Neural progenitor cell (in vitro differentiated cells): ENCODE measurements around the gene VSIG8. TPM values are rescaled to one million over a fixed set of nuclear protein-coding genes. Genes with fewer than 3 reads are reported as not detected.
A peak's percentile ranks its signal among the peaks of the same experiment; 100 is the strongest.

Experiments
- DNase-seq: peaks from one replicate; pipeline ENCODE4 v3.0.0-alpha.2; 2016; ENCODE audit warnings: low spot score
- H2AFZ ChIP-seq: fragments of 200-600 bp; sonication (generic); replicated peaks from 2 replicates; pipeline ENCODE4 v1.6.1; 2016; ENCODE audit warnings: antibody characterized with exemption
- H3F3A ChIP-seq: fragments of 200-600 bp; sonication (generic); 2 replicates; pipeline ENCODE4 v1.6.1; 2016; ENCODE audit warnings: antibody characterized with exemption, low read depth
- H3K27ac ChIP-seq: fragments of 200-600 bp; sonication (generic); 2 replicates; pipeline ENCODE4 v1.5.1; 2016; ENCODE audit warnings: mild to moderate bottlenecking
- H3K27me3 ChIP-seq: fragments of 200-600 bp; sonication (generic); 2 replicates; pipeline ENCODE4 v1.6.1; 2016; ENCODE audit warnings: mild to moderate bottlenecking, moderate library complexity
- H3K36me3 ChIP-seq: fragments of 200-600 bp; sonication (generic); 2 replicates; pipeline ENCODE4 v1.5.1; 2016
- H3K4me1 ChIP-seq: fragments of 200-600 bp; sonication (generic); 2 replicates; pipeline ENCODE4 v1.6.1; 2016; ENCODE audit warnings: mixed run types
- H3K4me2 ChIP-seq: fragments of 200-600 bp; sonication (generic); 2 replicates; pipeline ENCODE4 v1.6.1; 2016
- H3K4me3 ChIP-seq: fragments of 200-600 bp; sonication (generic); 2 replicates; pipeline ENCODE4 v1.5.1; 2016
- H3K79me2 ChIP-seq: fragments of 200-600 bp; sonication (generic); 2 replicates; pipeline ENCODE4 v1.6.1; 2016; ENCODE audit warnings: low read depth
- H3K9ac ChIP-seq: fragments of 200-600 bp; sonication (generic); 2 replicates; pipeline ENCODE4 v1.6.1; 2016
- H3K9me3 ChIP-seq: fragments of 200-600 bp; sonication (generic); 2 replicates; pipeline ENCODE4 v1.5.1; 2016; ENCODE audit warnings: low read depth
- H4K20me1 ChIP-seq: fragments of 200-600 bp; sonication (generic); 2 replicates; pipeline ENCODE4 v1.6.1; 2016; ENCODE audit warnings: low read depth
- H3K27ac Mint-ChIP-seq: 3 replicates; pipeline ENCODE4 v1.8.0; 2021; ENCODE audit warnings: mixed read lengths
- H3K27me3 Mint-ChIP-seq: 2 replicates; pipeline ENCODE4 v1.8.0; 2022; ENCODE audit warnings: low read depth, mild to moderate bottlenecking, inconsistent platforms, moderate library complexity, mixed read lengths; ENCODE audit not compliant: insufficient read depth
- H3K36me3 Mint-ChIP-seq: 3 replicates; pipeline ENCODE4 v1.8.0; 2021; ENCODE audit warnings: mixed read lengths
- H3K4me1 Mint-ChIP-seq: 3 replicates; pipeline ENCODE4 v1.8.0; 2021; ENCODE audit warnings: mixed read lengths
- H3K4me3 Mint-ChIP-seq: 3 replicates; pipeline ENCODE4 v1.8.0; 2021; ENCODE audit warnings: mild to moderate bottlenecking, moderate library complexity, mixed read lengths
- H3K9me3 Mint-ChIP-seq: 3 replicates; pipeline ENCODE4 v1.8.0; 2020; ENCODE audit warnings: mixed read lengths
- CTCF ChIP-seq: fragments of 200-600 bp; sonication (generic); IDR thresholded peaks from 2 replicates; pipeline ENCODE4 v1.5.1; 2017; ENCODE audit warnings: antibody characterized with exemption, mild to moderate bottlenecking
- EZH2 ChIP-seq: fragments of 200-600 bp; sonication (generic); IDR thresholded peaks from 2 replicates; pipeline ENCODE4 v1.6.1; 2017; ENCODE audit warnings: antibody characterized with exemption, mild to moderate bottlenecking, moderate library complexity
- EZH2phosphoT487 ChIP-seq: fragments of 200-600 bp; sonication (generic); IDR thresholded peaks from 2 replicates; pipeline ENCODE4 v1.6.1; 2017; ENCODE audit warnings: antibody characterized with exemption
- total RNA-seq: library from RNA; depleted of rRNA; stranded (reverse); fragments of >200 nt; gene quantifications from 2 replicates; pipeline ENCODE4 v1.2.3, GENCODE V29; 2015; ENCODE audit warnings: low replicate concordance

VSIG8 gene
- total RNA-seq, 1 donor from 2014 or later: not detected

GRCh38 chr1:159835862-159836525 lies 26.5 kb downstream of the VSIG8 start:
- peaks cover 2% of the 10 kb centered on the region for H3K27me3 Mint-ChIP-seq

GRCh38 chr1:159835356-159835755 lies 27.1 kb downstream of the VSIG8 start:
- Histone ChIP-seq H3K27ac (no peak overlapping the region), H3K4me1 (peaks cover 17% of the 10 kb centered on the region), H3K9me3 (no peaks in the 10 kb centered on the region), H3K9ac (no peak overlapping the region), H3K4me3 (no peak overlapping the region), H2AFZ (no peak overlapping the region), H4K20me1 (no peaks in the 10 kb centered on the region), H3K27me3 (peaks cover 36% of the 10 kb centered on the region), H3F3A (peaks cover 6% of the 10 kb centered on the region), H3K79me2 (no peaks in the 10 kb centered on the region), H3K36me3 (no peaks in the 10 kb centered on the region), H3K4me2 (no peak overlapping the region)
- Mint-ChIP-seq H3K27ac (no peak overlapping the region), H3K4me1 (peaks cover 17% of the 10 kb centered on the region), H3K27me3 (peaks cover 2% of the 10 kb centered on the region), H3K36me3 (no peaks in the 10 kb centered on the region), H3K4me3 (no peak overlapping the region), H3K9me3 (no peaks in the 10 kb centered on the region)
- no peak for TF ChIP-seq EZH2
- TF ChIP-seq EZH2phosphoT487: no peak
- no peak for TF ChIP-seq CTCF
- no peak for DNase-seq

More at GRCh38 chr1:159835862-159836525, 26.5 kb downstream of the VSIG8 start:
- Histone ChIP-seq H3K27ac (no peak overlapping the region), H4K20me1 (no peaks in the 10 kb centered on the region), H3K4me1 (peaks cover 16% of the 10 kb centered on the region), H3K9ac (no peak overlapping the region), H3K4me2 (no peak overlapping the region), H3F3A (peaks cover 6% of the 10 kb centered on the region), H3K4me3 (no peak overlapping the region), H3K79me2 (no peaks in the 10 kb centered on the region), H2AFZ (no peak overlapping the region), H3K36me3 (no peaks in the 10 kb centered on the region), H3K27me3 (peaks cover 29% of the 10 kb centered on the region), H3K9me3 (no peaks in the 10 kb centered on the region)
- DNase-seq: no peak
- Mint-ChIP-seq H3K9me3 (no peaks in the 10 kb centered on the region), H3K4me3 (no peak overlapping the region), H3K4me1 (peaks cover 18% of the 10 kb centered on the region), H3K36me3 (no peaks in the 10 kb centered on the region), H3K27ac (no peak overlapping the region)
- peak; percentile 28 for TF ChIP-seq CTCF
- no peak for TF ChIP-seq EZH2phosphoT487

- H2AFZ ChIP-seq: no peak overlapping the region
- no peak overlapping the region for H3K27ac Mint-ChIP-seq
- no peaks in the 10 kb centered on the region for H3K9me3 ChIP-seq
- no peaks in the 10 kb centered on the region for H3K79me2 ChIP-seq
- peaks cover 17% of the 10 kb centered on the region for H3K4me1 ChIP-seq
- H3K27me3 Mint-ChIP-seq: peaks cover 8% of the 10 kb centered on the region
- DNase-seq: no peak
- peaks cover 21% of the 10 kb centered on the region for H3K4me1 Mint-ChIP-seq
- H3K36me3 ChIP-seq: no peaks in the 10 kb centered on the region
- H3K27me3 ChIP-seq: peaks cover 40% of the 10 kb centered on the region
- H3K4me3 Mint-ChIP-seq: no peak overlapping the region
- H3K27ac ChIP-seq: no peak overlapping the region
- TF ChIP-seq EZH2 (no peak), EZH2phosphoT487 (no peak), CTCF (no peak)
- no peaks in the 10 kb centered on the region for H3K36me3 Mint-ChIP-seq
- H3K4me2 ChIP-seq: no peak overlapping the region
- H4K20me1 ChIP-seq: no peaks in the 10 kb centered on the region
- no peak overlapping the region for H3K9ac ChIP-seq
- H3K9me3 Mint-ChIP-seq: no peaks in the 10 kb centered on the region
- peaks cover 6% of the 10 kb centered on the region for H3F3A ChIP-seq
- H3K4me3 ChIP-seq: no peak overlapping the region
Observed at GRCh38 chr1:159832309-159832708, 30.1 kb downstream of the VSIG8 start.
